ENCODE data around the gene FHIT. TPM values are rescaled to one million over a fixed set of nuclear protein-coding genes. Genes with fewer than 3 reads are reported as not detected.

The FHIT gene
- total RNA-seq, 1 donor from 2014 or later, result 11.7 TPM

GRCh38 chr3:60886518-60886917 lies 364.7 kb downstream of the FHIT start:
- TF ChIP-seq CTCF (conservative IDR thresholded peaks at IDR 0.05), result no peak
- no peak for DNase-seq (ENCODE audit: extremely low spot score, unreplicated experiment)
- Mint-ChIP-seq H3K4me1 (ENCODE audit: unreplicated experiment) (no peaks in the 10 kb centered on the region), H3K36me3 (peaks cover 5% of the 10 kb centered on the region), H3K27ac (no peak overlapping the region), H3K4me3 (no peak overlapping the region), H3K27me3 (no peaks in the 10 kb centered on the region), H3K9me3 (peaks cover 17% of the 10 kb centered on the region)

GRCh38 chr3:60884005-60884404 lies 367.2 kb downstream of the FHIT start:
- TF ChIP-seq CTCF (conservative IDR thresholded peaks at IDR 0.05), result no peak
- Mint-ChIP-seq H3K36me3 (peaks cover 11% of the 10 kb centered on the region), H3K27me3 (no peaks in the 10 kb centered on the region), H3K4me3 (no peak overlapping the region), H3K27ac (no peak overlapping the region), H3K4me1 (ENCODE audit: unreplicated experiment) (no peaks in the 10 kb centered on the region), H3K9me3 (peaks cover 23% of the 10 kb centered on the region)
- DNase-seq (ENCODE audit: extremely low spot score, unreplicated experiment), result no peak

- Mint-ChIP-seq H3K9me3 (peaks cover 13% of the 10 kb centered on the region), H3K27me3 (no peaks in the 10 kb centered on the region), H3K27ac (no peak overlapping the region), H3K36me3 (peaks cover 9% of the 10 kb centered on the region), H3K4me3 (no peak overlapping the region), H3K4me1 (ENCODE audit: unreplicated experiment) (no peaks in the 10 kb centered on the region)
- DNase-seq (ENCODE audit: extremely low spot score, unreplicated experiment), result no peak
- no peak for TF ChIP-seq CTCF (conservative IDR thresholded peaks at IDR 0.05)
Measured at GRCh38 chr3:60877188-60877587, 374.1 kb downstream of the FHIT start.

GRCh38 chr3:60870396-60870795 lies 380.9 kb downstream of the FHIT start:
- H3K9me3 Mint-ChIP-seq, result peaks cover 11% of the 10 kb centered on the region
- no peak overlapping the region for H3K4me3 Mint-ChIP-seq
- DNase-seq (ENCODE audit: extremely low spot score, unreplicated experiment), result no peak
- peaks cover 3% of the 10 kb centered on the region for H3K36me3 Mint-ChIP-seq
- H3K4me1 Mint-ChIP-seq (ENCODE audit: unreplicated experiment), result no peaks in the 10 kb centered on the region
- no peak overlapping the region for H3K27ac Mint-ChIP-seq
- no peaks in the 10 kb centered on the region for H3K27me3 Mint-ChIP-seq
- TF ChIP-seq CTCF (conservative IDR thresholded peaks at IDR 0.05), result no peak

GRCh38 chr3:60867200-60867599 lies 384.1 kb downstream of the FHIT start:
- DNase-seq (ENCODE audit: extremely low spot score, unreplicated experiment), result no peak

More at GRCh38 chr3:60867200-60867599, 384.1 kb downstream of the FHIT start:
- Mint-ChIP-seq H3K27ac (no peak overlapping the region), H3K27me3 (no peaks in the 10 kb centered on the region), H3K4me1 (ENCODE audit: unreplicated experiment) (no peaks in the 10 kb centered on the region), H3K9me3 (peaks cover 24% of the 10 kb centered on the region), H3K4me3 (no peak overlapping the region), H3K36me3 (no peaks in the 10 kb centered on the region)
- no peak for TF ChIP-seq CTCF (conservative IDR thresholded peaks at IDR 0.05)
